GM21526 (cell line): Measurements from ENCODE around the gene DPEP1.

ENCODE experiments used
- ATAC-seq: cut with Tn5 transposase; IDR thresholded peaks from one replicate; pipeline ENCODE4 v1.9.1; 2021; ENCODE audit warnings: moderate library complexity; ENCODE audit not compliant: unreplicated experiment, low FRiP score

DPEP1 gene

GRCh38 chr16:89596061-89596689, 17.3 kb upstream of the DPEP1 start:
- no peak for ATAC-seq

GRCh38 chr16:89596957-89597649, 16.3 kb upstream of the DPEP1 start:
- ATAC-seq = no peak

DNA sequence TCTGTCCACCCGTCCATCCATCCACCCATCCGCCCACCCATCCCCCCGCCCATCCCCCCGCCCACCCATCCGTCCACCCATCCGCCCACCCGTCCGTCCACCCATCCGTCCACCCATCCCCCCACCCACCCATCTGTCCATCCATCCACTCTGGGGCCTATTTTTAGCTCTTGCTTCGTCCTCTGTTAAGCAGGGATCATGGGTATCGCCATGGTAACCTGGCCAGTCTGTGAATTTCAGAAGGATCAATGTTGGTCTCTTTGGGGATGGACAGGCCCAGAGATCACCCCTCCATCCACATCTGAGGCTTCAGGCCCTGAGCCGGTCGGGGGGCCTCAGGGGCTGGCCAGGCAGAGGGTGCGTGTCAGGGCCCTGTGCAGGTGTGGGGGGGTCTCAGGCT, 15.2 kb upstream of the DPEP1 start:
- no peak for ATAC-seq

DNA sequence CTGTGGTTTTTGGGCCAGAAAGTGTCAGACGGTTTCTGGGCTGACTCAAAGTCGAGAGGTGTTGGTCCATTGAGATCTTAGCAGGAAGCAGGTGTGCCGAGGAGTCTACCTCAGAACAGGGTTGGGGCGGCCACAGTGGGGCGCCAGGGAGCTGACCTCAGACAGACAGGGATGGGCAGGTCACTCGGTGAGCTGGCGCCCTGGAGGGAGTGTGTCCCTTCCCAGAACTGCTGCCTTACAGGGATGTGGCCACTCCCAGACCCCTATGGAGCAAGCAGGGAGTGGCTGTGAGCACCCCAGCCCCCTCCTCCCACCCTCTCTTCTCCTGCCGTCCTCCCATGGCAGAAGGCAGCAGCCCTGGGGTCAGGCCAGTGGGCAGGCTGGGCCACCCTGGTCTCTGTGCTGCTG, 14.0 kb upstream of the DPEP1 start:
- no peak for ATAC-seq

GRCh38 chr16:89599902-89600301, 13.5 kb upstream of the DPEP1 start:
- ATAC-seq = no peak

DNA sequence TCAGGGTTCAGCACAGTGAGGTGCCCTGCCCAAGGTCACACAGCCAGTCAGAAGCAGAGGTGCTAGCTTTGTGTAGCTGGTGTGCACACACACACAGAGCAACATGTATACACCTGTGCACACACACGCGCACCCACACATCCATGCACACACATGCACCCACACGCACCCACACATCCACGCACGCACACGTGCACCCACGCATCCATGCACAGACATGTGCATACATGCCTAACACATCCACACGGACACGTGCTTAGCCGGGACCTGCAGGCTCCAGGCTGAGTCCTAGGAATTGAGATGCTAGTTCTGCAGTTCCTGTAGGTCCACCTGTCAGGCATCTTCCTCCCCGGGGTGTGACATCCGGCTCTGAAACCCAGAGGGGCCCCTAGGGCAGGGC, 13.0 kb upstream of the DPEP1 start:
- no peak for ATAC-seq

- ATAC-seq = no peak
Observed at GRCh38 chr16:89600956-89601355, 12.5 kb upstream of the DPEP1 start.

DNA sequence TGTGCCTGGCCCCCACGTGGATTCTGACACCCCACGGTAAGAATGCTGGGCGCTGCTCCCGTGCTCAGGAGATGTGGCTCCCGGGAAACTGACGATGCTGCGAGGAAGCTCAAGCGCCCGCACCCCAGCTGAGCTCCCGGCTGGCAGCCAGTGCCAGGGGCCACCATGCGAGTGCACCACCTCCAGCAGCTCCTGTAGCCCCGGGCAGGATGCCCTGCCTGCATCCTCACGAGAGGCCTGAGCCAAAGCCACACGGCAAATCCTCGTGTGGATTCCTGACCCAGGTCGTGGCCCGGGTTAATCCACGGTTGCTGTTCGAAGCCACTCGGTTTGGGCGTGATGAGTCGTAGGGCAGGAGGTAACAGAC, 11.6 kb upstream of the DPEP1 start:
- ATAC-seq = no peak

- ATAC-seq = no peak
Observed at GRCh38 chr16:89602273-89602951, 11.0 kb upstream of the DPEP1 start.

DNA sequence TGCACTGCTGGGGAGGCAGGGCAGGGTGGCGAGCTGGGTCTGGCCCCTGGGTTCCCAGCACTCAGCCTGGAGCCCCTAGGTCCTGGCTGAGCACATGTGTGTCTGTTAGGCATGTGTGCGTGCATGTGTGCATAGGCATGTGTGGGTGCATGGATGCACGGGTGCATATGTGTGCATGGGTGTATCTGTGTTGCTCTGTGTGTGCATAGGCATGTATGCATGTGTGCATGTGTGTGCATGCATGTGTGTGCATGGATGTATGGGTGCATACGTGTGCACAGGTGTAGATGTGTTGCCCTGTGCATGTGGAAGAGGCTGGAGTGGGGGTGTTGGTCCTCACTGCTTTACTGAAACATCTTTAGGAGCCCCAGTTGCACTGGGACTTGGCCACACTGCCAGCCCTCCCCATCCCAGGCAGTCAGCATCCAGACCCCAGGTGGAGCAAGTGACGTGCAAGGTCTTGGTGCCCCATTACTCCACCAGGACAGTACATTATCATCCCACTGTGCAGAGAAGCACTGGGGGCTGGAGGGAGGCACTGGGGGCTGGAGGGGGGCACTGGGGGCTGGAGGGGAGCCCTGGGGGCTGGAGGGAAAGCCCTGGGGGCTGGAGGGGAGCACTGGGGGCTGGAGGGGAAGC, 10.4 kb upstream of the DPEP1 start:
- ATAC-seq = no peak

- no peak for ATAC-seq
Observed at GRCh38 chr16:89604764-89605163, 8.7 kb upstream of the DPEP1 start.

DNA sequence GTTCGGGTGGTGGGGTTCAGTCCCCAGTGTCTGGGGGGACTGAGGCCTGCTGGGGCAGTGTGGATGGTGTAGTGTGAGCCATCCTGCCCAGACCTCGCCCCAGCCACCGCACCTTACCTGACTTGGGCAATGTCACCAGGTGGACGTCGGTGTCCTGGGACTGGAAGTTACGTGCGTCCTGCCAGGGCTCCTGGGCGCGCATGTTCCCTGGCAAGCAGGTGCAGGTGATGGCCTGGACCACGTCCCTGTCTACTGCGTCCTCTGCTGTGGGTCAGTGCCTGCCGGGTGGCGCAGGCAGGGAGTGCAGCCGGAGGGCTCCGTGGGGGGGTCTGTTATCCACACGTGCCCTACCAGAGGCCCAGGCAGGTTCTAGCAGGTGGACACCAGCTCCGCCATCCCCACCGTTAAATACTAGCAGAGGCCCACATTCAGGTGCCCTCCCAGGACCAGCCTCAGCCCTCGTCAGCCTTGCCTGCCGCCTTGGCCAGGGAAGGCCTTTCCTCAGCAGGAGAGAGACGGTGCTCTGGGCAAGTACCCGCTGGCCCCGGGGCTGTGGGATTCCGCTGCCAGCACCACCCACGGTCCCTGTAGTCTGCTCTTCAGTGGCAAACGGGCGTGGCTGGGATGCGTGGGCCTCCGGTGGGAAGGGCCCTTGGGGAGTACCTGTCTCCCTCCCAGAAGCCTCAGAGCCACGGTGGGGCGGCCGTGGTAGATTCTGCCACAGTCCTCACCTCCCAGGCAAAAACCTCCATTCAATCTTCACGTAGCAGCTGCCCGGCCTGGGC, 8.1 kb upstream of the DPEP1 start:
- no peak for ATAC-seq

DNA sequence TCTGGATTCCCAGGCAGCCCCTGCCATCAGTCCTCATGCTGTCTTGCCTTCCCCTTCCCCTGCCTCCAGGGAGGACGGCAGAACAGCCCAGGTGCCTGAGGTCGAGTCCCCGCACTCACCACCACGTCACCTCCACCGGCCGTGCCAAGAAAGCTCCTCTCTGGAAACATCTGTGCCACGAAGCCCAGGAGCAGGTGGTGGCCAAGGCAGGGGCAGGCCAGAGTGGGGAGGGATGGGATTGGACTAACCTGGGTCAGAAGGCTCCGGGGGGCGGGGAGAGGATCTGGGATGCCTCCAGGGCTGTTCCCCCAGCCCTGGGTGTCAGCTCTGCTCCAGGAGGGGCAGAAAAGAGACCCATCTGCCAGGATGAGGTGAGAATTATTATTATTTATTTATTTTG, 7.4 kb upstream of the DPEP1 start:
- no peak for ATAC-seq

GRCh38 chr16:89607453-89607852, 6.0 kb upstream of the DPEP1 start:
- no peak for ATAC-seq

DNA sequence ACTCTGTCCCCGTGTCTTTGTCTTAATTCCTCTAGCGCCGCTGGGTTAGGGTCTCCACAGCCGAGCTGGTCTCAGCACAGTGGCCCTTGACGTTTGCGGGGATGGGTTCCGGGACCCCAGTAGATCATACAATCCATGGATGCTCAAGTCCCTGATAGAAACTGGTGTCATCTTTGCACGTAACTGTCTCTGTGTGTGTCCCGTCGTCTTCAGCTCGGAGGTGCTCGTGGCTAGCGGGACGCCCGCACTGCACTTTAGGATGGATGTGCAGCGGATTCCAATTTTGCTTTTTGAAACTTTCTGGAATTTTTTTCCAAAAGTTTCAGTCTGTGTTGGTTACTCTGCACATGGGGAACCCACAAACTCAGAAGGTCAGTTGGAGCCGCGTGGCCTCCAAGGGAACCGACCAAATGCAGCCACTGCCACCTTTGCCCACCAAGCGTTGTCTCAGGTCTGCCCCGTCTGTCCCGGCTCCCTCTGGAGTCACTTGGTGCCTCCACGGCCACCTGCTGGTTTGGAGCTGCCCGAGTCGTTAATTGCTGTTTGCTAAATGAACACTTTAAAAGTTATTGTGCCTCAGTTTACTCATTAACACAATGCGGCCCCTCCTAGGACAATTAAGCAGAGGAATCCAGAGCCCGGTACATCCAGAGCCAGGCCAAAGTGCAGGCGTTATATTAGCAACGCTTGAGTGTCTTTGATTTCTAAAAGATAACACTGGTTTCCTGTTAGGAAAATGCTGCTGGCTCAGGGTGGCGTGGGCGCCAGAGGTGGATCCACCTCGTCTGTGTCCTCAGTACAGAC, 5.3 kb upstream of the DPEP1 start:
- no peak for ATAC-seq

GRCh38 chr16:89610108-89610453, 3.4 kb upstream of the DPEP1 start:
- ATAC-seq = no peak

- no peak for ATAC-seq
Observed at GRCh38 chr16:89612415-89613166, 851 bp upstream of the DPEP1 start.

DNA sequence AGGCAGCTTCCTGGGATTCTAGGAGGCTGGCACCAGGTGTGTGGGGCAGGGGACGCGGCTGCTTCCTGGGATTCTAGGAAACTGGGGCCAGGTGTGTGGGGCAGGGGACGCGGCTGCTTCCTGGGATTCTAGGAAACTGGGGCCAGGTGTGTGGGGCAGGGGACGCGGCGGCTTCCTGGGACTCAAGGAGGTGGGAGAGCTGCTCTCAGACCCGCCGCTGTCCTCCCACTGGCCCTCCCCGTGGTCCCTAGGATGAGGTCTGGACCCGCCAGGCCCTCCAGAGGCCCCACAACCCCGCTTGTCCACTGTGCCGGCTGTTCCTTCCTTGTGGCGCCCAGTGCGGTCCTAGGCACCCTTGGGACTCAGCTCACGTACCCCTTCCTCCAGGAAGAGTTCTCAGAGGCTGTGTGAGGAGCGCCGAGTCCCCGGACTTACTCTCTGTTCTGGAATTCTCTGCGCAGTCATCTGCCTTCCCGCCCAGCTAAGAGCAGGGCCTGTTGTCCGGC, 565 bp downstream of the DPEP1 start:
- ATAC-seq = no peak

DNA sequence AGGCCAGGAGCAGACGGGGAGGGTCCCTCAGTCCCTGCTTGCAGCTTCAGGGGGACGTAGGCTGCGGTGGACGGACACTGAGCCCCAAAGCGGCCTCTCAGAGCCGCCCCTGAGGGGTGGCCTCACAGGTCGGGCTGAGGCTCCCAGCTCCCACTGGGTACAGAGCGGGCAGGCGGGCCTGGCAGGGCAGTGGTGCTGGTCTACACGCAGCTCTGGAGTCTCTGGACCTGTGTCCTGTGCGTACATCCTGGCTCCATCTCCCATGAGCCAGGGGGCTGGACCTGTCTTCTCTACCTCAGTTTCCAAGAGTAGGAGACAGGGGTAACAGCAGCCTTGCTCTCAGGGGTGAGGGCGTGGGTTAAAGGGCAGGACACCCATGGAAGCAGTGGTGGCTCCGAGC, 1.7 kb downstream of the DPEP1 start:
- ATAC-seq = no peak
